ENCODE results near the gene ZNF750.

- TF ChIP-seq, protein P1, sequence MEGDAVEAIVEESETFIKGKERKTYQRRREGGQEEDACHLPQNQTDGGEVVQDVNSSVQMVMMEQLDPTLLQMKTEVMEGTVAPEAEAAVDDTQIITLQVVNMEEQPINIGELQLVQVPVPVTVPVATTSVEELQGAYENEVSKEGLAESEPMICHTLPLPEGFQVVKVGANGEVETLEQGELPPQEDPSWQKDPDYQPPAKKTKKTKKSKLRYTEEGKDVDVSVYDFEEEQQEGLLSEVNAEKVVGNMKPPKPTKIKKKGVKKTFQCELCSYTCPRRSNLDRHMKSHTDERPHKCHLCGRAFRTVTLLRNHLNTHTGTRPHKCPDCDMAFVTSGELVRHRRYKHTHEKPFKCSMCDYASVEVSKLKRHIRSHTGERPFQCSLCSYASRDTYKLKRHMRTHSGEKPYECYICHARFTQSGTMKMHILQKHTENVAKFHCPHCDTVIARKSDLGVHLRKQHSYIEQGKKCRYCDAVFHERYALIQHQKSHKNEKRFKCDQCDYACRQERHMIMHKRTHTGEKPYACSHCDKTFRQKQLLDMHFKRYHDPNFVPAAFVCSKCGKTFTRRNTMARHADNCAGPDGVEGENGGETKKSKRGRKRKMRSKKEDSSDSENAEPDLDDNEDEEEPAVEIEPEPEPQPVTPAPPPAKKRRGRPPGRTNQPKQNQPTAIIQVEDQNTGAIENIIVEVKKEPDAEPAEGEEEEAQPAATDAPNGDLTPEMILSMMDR (IDR thresholded peaks at IDR 0.05): no peak
- no peak for TF ChIP-seq POLR2A (IDR thresholded peaks at IDR 0.05)
- no peak for TF ChIP-seq POLR2AphosphoS5 (IDR thresholded peaks at IDR 0.05)
- no peak for TF ChIP-seq EP300 (IDR thresholded peaks at IDR 0.05)
These were observed 41.6 kb upstream of the ZNF750 start for GRCh38 chr17:82881324-82881823.
